OCI-LY7 (cell line): ENCODE data around the gene PRSS3. TPM values are rescaled to one million over a fixed set of nuclear protein-coding genes. Genes with fewer than 3 reads are reported as not detected.
"Not testable (repeated sequence)": the region's sequence is repeated elsewhere in the genome, so short reads cannot be mapped to it uniquely, and the experiment has no call there.

Source experiments
- BruUV-seq: library from RNA; stranded (reverse); fragments of 400-500 nt; replicated peaks from 2 replicates; lab custom pipeline; 2021; lab: Mats Ljungman, UMichigan
- CTCF ChIA-PET: fragments of 300-600 bp; sonication (Branson Sonifier 250); formaldehyde crosslinking; loops from one replicate; lab custom pipeline; 2022; ENCODE audit warnings: antibody characterized with exemption; ENCODE audit not compliant: unreplicated experiment; lab: Charles Lee
- POLR2A ChIA-PET: fragments of 300-600 bp; sonication (Branson Sonifier 250); formaldehyde crosslinking; loops from one replicate; lab custom pipeline; 2022; ENCODE audit warnings: antibody characterized with exemption; lab: Charles Lee
- DNase-seq: peaks from one replicate; pipeline ENCODE4 v3.0.0-alpha.2; 2015; ENCODE audit warnings: low spot score
- H2AFZ ChIP-seq: fragments of 200-600 bp; sonication (generic), shearing (Covaris generic); 2 replicates; pipeline ENCODE4 v1.6.1; 2014; ENCODE audit warnings: mild to moderate bottlenecking, antibody characterized with exemption, low read length, moderate library complexity
- H3K27ac ChIP-seq: fragments of 200-600 bp; sonication (generic); 2 replicates; pipeline ENCODE4 v1.5.1; 2014; ENCODE audit warnings: mixed run types, low read depth, mild to moderate bottlenecking, moderate library complexity, low read length, inconsistent platforms; ENCODE audit not compliant: poor library complexity, severe bottlenecking
- H3K36me3 ChIP-seq: fragments of 200-600 bp; sonication (generic); 2 replicates; pipeline ENCODE4 v1.6.1; 2014; ENCODE audit warnings: mild to moderate bottlenecking, antibody characterized with exemption, low read length, moderate library complexity, mixed read lengths; ENCODE audit not compliant: insufficient read depth
- H3K4me1 ChIP-seq: fragments of 200-600 bp; sonication (generic); 2 replicates; pipeline ENCODE4 v1.5.1; 2014; ENCODE audit warnings: mild to moderate bottlenecking, low read length; ENCODE audit not compliant: insufficient read depth, poor library complexity, severe bottlenecking
- H3K4me2 ChIP-seq: fragments of 200-600 bp; sonication (generic); 2 replicates; pipeline ENCODE4 v1.6.1; 2014; ENCODE audit warnings: mild to moderate bottlenecking, low read length
- H3K4me3 ChIP-seq: fragments of 200-600 bp; sonication (generic); 2 replicates; pipeline ENCODE4 v1.5.1; 2014; ENCODE audit warnings: mild to moderate bottlenecking, low read depth, low read length; ENCODE audit not compliant: poor library complexity, severe bottlenecking
- H3K79me2 ChIP-seq: fragments of 200-600 bp; sonication (generic); 2 replicates; pipeline ENCODE4 v1.6.1; 2016; ENCODE audit warnings: low read depth, mild to moderate bottlenecking, low read length, moderate library complexity, mixed read lengths; ENCODE audit not compliant: insufficient read depth
- H3K9me2 ChIP-seq: fragments of 200-600 bp; sonication (generic); 2 replicates; pipeline ENCODE4 v1.6.1; 2016; ENCODE audit warnings: mild to moderate bottlenecking, low read length, mixed read lengths; ENCODE audit not compliant: insufficient read depth
- H3K9me3 ChIP-seq: fragments of 200-600 bp; sonication (generic); 2 replicates; pipeline ENCODE4 v1.6.1; 2014; ENCODE audit warnings: mild to moderate bottlenecking, mixed run types, low read length, mixed read lengths
- H4K20me1 ChIP-seq: fragments of 200-600 bp; sonication (generic); 2 replicates; pipeline ENCODE4 v1.6.1; 2014; ENCODE audit warnings: mild to moderate bottlenecking, antibody characterized with exemption, low read length, moderate library complexity, mixed read lengths; ENCODE audit not compliant: insufficient read depth
- CTCF ChIP-seq: fragments of 200-600 bp; sonication (generic); conservative IDR thresholded peaks from 2 replicates; pipeline ENCODE4 v1.5.1; 2014; ENCODE audit warnings: mild to moderate bottlenecking, antibody characterized with exemption, low read length, moderate library complexity, mixed read lengths
- EZH2phosphoT487 ChIP-seq: fragments of 200-600 bp; sonication (generic); IDR thresholded peaks from 2 replicates; pipeline ENCODE4 v1.6.1; 2018; ENCODE audit warnings: low read depth, borderline replicate concordance, mild to moderate bottlenecking, mixed run types, antibody characterized with exemption, low read length, moderate library complexity, mixed read lengths
- intact Hi-C: fragments of 100-400 bp; cut with micrococcal nuclease; formaldehyde crosslinking; loops from one replicate; pipeline ENCODE4 v1.10.0; 2022; ENCODE audit not compliant: unreplicated experiment
- total RNA-seq, 2 experiments: library from RNA; depleted of rRNA in 1 of 2; stranded (reverse); fragments of >200 nt in 1 of 2; shearing (Covaris generic) in 1 of 2; gene quantifications; 2 replicates each; pipeline ENCODE4 v1.2.3, GENCODE V29; 2014 to 2022

Gene PRSS3
- total RNA-seq, 2 experiments from 2014 or later, result not detected

DNA sequence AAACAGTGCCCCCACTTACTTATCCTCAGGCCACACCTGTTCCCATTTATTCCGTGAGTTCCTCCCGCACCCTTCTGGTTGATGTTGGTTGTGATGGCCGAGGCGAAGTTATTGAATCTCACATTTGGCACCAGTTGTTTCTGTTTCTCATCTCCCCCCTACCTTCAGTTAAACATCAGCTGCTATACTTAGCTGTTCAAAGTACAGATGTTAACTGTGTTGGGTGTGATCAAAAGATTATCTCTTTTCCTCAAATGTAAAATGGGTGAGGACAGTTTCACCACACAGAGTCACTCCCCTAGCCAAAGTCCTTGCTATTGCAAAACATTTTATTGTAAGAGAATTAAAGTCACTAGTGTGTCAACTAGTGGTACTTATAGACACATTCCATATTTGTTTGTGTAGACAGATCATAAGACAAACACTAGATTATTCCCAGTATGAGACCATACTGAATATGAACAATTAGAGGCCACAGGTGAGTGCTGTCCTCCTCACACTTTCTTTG, 43.2 kb upstream of the PRSS3 start:
- intact Hi-C loops, result no loop called here
- Histone ChIP-seq H3K36me3 (no peaks in the 10 kb centered on the region), H3K4me2 (no peak overlapping the region), H3K27ac (no peak overlapping the region), H3K4me3 (no peak overlapping the region), H3K9me3 (no peaks in the 10 kb centered on the region), H4K20me1 (no peaks in the 10 kb centered on the region), H2AFZ (no peak overlapping the region), H3K79me2 (no peaks in the 10 kb centered on the region), H3K4me1 (no peaks in the 10 kb centered on the region), H3K9me2 (no peaks in the 10 kb centered on the region)
- no peak for DNase-seq
- CTCF ChIA-PET, result no interaction called here
- no TSS peak for BruUV-seq
- TF ChIP-seq EZH2phosphoT487 (no peak), CTCF (no peak)
- POLR2A ChIA-PET, result interaction anchor here (0.7 kb wide), 1 partner anchor 272 kb away, joined by 3 read pairs; no protein-coding TSS in a partner anchor

- H3K36me3 ChIP-seq, BruUV-seq, H2AFZ ChIP-seq, CTCF ChIA-PET, H3K27ac ChIP-seq, DNase-seq, intact Hi-C loops, H3K79me2 ChIP-seq, H3K9me3 ChIP-seq, POLR2A ChIA-PET, H4K20me1 ChIP-seq, H3K9me2 ChIP-seq, H3K4me2 ChIP-seq, H3K4me1 ChIP-seq, H3K4me3 ChIP-seq: not testable (repeated sequence)
These were observed 42.6 kb upstream of the PRSS3 start for GRCh38 chr9:33752789-33753188.

DNA sequence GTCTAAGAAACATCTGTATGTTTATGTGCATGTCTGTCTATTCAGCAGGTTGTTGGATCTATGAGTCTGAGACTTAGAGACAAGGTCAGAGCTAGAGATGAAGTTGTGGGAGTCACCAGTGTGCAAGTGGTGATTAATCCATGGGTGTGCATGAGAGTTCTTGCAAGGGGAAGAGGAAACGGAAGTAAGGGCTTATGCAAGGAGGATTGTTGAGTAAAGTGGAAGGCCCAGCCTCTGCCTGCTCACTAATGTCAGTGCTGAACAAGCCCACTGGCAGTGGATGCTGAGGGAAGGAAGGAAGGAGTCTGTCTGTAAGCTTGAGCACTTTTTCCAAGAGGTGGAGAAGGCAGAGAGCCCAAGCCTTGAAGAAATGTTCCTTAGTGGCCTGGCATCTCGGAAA, 35.7 kb upstream of the PRSS3 start:
- H3K9me2 ChIP-seq, H2AFZ ChIP-seq, H4K20me1 ChIP-seq, DNase-seq, BruUV-seq, CTCF ChIA-PET, H3K79me2 ChIP-seq, H3K9me3 ChIP-seq, intact Hi-C loops, H3K27ac ChIP-seq, H3K4me1 ChIP-seq, POLR2A ChIA-PET, H3K4me3 ChIP-seq, H3K36me3 ChIP-seq, H3K4me2 ChIP-seq: not testable (repeated sequence)

DNA sequence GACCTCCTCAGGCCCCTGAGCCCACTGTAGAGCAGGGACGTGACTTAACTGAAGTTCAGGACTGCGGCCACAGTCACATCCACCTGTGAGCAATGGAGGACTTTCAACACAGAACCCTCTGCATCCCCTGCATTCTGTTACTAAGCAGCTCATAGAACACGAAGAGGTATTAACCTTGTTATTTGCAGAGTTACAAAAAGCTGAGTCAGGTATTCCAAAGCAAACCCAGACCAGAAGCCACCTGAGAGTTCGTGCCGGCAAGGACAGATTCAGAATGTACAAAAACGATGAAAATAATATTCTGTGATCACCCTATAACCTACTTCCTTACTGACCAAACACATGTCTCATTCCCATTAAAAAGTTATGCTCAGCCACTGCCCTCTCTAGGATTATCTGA, 33.0 kb upstream of the PRSS3 start:
- no peak overlapping the region for H2AFZ ChIP-seq
- no peak overlapping the region for H3K4me3 ChIP-seq
- ChIA-PET POLR2A (interaction anchor here (0.6 kb wide), 1 partner anchor 701 kb away, joined by 3 read pairs; no protein-coding TSS in a partner anchor), CTCF (no interaction called here)
- no peaks in the 10 kb centered on the region for H4K20me1 ChIP-seq
- no peaks in the 10 kb centered on the region for H3K9me3 ChIP-seq
- H3K27ac ChIP-seq, result no peak overlapping the region
- no peak for TF ChIP-seq EZH2phosphoT487
- no peak for TF ChIP-seq CTCF
- H3K4me1 ChIP-seq, result no peaks in the 10 kb centered on the region
- intact Hi-C loops, result no loop called here
- DNase-seq, result no peak
- H3K4me2 ChIP-seq, result no peak overlapping the region
- H3K79me2 ChIP-seq, result no peaks in the 10 kb centered on the region
- no peaks in the 10 kb centered on the region for H3K9me2 ChIP-seq
- no peaks in the 10 kb centered on the region for H3K36me3 ChIP-seq
- no TSS peak for BruUV-seq

GRCh38 chr9:33763709-33764108, 31.7 kb upstream of the PRSS3 start:
- H4K20me1 ChIP-seq, H3K27ac ChIP-seq, intact Hi-C loops, H3K4me3 ChIP-seq, H3K9me3 ChIP-seq, H3K4me1 ChIP-seq, H3K36me3 ChIP-seq, H3K9me2 ChIP-seq, H3K79me2 ChIP-seq, CTCF ChIA-PET, DNase-seq, H3K4me2 ChIP-seq, H2AFZ ChIP-seq, POLR2A ChIA-PET, BruUV-seq: not testable (repeated sequence)
